ENCODE results near the gene VAMP5.
"Not testable (repeated sequence)": the region's sequence is repeated elsewhere in the genome, so short reads cannot be mapped to it uniquely, and the experiment has no call there.

Gene VAMP5

DNA sequence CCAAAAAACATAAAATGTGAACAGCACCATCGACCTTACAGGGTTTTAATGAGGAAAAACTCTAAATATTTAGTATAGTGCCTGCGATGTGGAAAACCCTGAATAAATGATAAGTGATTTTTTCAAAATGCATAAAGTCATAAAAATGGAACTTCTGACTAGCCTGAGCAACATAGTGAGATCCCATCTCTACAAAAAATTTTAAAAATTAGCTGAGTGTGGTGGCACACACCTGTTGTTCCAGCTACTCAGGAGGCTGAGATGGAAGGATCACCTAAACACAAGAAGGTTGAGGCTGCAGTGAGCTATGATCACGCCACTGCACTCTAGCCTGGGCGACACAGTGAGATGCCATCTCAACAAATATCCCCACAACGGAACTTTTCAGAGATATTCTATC, 27.1 kb upstream of the VAMP5 start:
- Histone ChIP-seq H3K36me3 (ENCODE audit: control insufficient read depth, insufficient read depth, low read length) (peaks cover 17% of the 10 kb centered on the region), H3K27me3 (replicated peaks; ENCODE audit: control insufficient read depth, insufficient read depth, low read length) (no peaks in the 10 kb centered on the region), H3K4me3 (replicated peaks; ENCODE audit: low read depth, low read length) (no peak overlapping the region)
- TF ChIP-seq, protein P1, sequence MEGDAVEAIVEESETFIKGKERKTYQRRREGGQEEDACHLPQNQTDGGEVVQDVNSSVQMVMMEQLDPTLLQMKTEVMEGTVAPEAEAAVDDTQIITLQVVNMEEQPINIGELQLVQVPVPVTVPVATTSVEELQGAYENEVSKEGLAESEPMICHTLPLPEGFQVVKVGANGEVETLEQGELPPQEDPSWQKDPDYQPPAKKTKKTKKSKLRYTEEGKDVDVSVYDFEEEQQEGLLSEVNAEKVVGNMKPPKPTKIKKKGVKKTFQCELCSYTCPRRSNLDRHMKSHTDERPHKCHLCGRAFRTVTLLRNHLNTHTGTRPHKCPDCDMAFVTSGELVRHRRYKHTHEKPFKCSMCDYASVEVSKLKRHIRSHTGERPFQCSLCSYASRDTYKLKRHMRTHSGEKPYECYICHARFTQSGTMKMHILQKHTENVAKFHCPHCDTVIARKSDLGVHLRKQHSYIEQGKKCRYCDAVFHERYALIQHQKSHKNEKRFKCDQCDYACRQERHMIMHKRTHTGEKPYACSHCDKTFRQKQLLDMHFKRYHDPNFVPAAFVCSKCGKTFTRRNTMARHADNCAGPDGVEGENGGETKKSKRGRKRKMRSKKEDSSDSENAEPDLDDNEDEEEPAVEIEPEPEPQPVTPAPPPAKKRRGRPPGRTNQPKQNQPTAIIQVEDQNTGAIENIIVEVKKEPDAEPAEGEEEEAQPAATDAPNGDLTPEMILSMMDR (IDR thresholded peaks at IDR 0.05; ENCODE audit: insufficient read depth, low read length, poor library complexity, severe bottlenecking): no peak
- no peak for DNase-seq (ENCODE audit: extremely low read depth, insufficient read length)

DNA sequence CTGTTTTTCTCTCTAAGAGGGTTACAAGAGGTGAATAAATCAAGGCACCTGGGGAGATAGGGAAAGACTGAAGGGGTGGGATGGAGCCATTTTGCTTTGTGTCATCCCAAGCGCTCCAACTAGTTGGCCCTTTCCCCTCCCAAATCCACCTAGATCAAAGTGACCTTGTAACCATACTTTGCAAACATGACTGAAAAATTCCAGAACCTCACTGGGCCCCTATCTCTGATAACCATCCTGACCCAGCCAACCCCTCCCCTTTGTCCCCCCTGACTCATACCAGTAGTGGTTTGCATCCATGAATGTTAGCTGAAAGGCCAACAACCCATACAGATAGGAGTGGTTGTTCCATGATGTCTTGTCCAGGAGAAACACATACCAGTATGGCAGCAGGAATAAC, 26.1 kb upstream of the VAMP5 start:
- no peaks in the 10 kb centered on the region for H3K27me3 ChIP-seq (replicated peaks; ENCODE audit: control insufficient read depth, insufficient read depth, low read length)
- TF ChIP-seq, protein P1 (IDR thresholded peaks at IDR 0.05; ENCODE audit: insufficient read depth, low read length, poor library complexity, severe bottlenecking): no peak
- no peak overlapping the region for H3K4me3 ChIP-seq (replicated peaks; ENCODE audit: low read depth, low read length)
- no peak for DNase-seq (ENCODE audit: extremely low read depth, insufficient read length)
- peaks cover 15% of the 10 kb centered on the region for H3K36me3 ChIP-seq (ENCODE audit: control insufficient read depth, insufficient read depth, low read length)

DNA sequence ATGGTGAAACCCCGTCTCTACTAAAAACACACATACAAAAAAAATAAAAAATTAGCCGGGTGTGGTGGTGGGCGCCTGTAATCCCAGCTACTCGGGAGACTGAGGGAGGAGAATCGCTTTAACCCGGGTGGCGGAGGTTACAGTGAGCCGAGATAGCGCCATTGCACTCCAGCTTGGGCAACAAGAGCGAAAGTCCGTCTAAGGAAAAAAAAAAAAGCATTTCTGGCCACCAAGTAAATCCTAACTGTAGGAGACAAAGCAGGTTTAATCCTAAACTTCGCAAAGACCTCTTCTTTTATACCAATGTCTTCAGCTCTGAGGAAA, 23.9 kb upstream of the VAMP5 start:
- H3K27me3 ChIP-seq (replicated peaks; ENCODE audit: control insufficient read depth, insufficient read depth, low read length); H3K36me3 ChIP-seq (ENCODE audit: control insufficient read depth, insufficient read depth, low read length); DNase-seq (ENCODE audit: extremely low read depth, insufficient read length): not testable (repeated sequence)
- peak overlapping the region; percentile 86 for H3K4me3 ChIP-seq (replicated peaks; ENCODE audit: low read depth, low read length)

DNA sequence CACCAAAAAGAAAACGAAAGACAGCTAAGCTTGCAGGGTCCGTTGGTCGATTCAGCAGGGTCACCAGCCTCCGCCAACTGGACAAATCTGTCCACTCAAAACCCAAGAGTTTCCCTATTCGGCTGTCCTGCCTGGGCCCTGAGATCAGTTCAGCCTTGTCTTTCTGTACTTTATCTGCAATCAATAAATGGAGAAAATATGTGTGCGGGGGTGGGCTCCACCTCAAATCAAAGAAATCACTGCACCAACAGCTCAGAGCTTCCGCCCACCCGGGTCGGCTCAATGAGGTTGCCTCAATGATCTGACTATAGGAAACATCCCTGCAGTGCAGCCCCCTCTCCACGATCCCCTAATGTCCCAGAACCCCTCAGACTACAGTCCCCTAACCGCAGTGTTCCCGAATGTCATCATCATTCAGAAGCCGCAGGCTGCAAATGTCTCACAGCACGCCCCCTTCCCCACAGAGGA, 23.4 kb upstream of the VAMP5 start:
- no peak for DNase-seq (ENCODE audit: extremely low read depth, insufficient read length)
- peak overlapping the region; percentile 86 for H3K4me3 ChIP-seq (replicated peaks; ENCODE audit: low read depth, low read length)
- no peaks in the 10 kb centered on the region for H3K27me3 ChIP-seq (replicated peaks; ENCODE audit: control insufficient read depth, insufficient read depth, low read length)
- TF ChIP-seq, protein P1 (IDR thresholded peaks at IDR 0.05; ENCODE audit: insufficient read depth, low read length, poor library complexity, severe bottlenecking): no peak
- peaks cover 5% of the 10 kb centered on the region for H3K36me3 ChIP-seq (ENCODE audit: control insufficient read depth, insufficient read depth, low read length)

DNA sequence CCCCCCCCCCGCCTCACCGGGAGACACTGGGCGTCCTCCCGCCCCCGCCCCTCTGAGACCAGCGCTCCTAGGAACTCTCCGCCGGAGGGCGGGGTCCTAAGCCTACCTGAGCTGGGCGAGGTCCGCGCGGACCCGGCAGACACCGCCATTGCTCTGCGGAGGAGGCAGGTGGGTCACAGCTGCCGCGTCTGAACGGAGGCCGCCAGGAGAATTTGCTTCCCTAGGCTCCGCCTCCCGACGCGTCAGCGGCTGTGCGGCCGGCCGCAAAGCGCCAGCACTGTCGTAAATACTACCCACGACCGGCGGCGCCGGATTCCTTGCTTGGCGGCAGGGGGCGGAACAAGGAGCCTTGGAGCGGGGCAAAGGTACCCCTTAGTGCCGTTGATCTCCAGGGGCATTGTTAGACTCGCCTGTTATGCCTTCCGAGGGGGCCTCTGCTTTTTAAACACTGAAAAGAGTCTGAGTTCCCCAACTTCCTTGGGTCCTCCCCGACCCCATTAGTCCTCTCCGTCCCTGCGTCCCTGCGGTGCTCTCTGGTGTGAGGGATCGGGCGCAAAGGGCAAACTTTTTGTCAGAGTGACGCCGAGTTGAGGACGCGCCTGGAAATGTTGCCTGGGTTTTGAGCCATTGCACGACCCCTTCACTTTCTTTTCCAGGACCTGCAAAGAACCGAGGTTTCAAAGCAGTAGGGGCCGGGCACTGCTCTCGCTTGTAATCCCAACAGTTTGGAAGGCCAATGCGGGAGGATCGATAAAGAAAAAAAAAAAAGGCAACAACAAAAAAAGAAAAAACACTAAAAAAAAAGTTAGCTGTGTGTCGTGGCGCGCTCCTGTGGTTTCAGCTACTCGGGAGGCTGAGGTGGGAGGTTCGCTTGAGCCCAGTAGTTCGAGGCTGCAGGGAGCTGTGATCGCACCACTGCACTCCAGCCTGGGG, 22.7 kb upstream of the VAMP5 start, which contains the start of gene GGCX:
GGCX (minus strand) TSS at position 214 of the 933 bp plus-strand sequence; CDS start at position 149, 65 bp downstream.
- Histone ChIP-seq H3K4me3 (replicated peaks; ENCODE audit: low read depth, low read length) (peak within 1 kb of the TSS; percentile 86), H3K27me3 (replicated peaks; ENCODE audit: control insufficient read depth, insufficient read depth, low read length) (no peaks in the 10 kb centered on the region), H3K36me3 (ENCODE audit: control insufficient read depth, insufficient read depth, low read length) (peaks cover 3% of the 10 kb centered on the region)
- DNase-seq (ENCODE audit: extremely low read depth, insufficient read length): peak; percentile 96
- TF ChIP-seq, protein P1 (IDR thresholded peaks at IDR 0.05; ENCODE audit: insufficient read depth, low read length, poor library complexity, severe bottlenecking): no peak

DNA sequence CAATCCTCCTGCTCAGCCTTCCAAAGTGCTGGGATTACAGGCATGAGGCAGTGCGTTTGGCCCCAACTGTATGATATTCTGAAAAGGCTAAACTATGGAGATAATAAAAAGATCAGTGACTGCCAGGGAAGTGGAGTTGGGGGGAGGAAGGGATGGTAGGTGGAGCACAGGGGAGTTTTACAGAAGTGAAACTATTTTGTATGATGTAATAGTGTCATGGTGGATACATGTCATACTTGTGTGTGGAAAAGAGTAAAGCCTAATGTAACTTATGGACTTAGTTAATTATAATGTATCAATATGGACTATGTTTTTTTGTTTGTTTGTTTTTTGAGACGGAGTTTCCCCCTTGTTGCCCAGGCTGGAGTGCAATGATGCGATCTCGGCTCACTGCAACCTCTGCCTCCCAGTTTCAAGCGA, 20.1 kb upstream of the VAMP5 start:
- TF ChIP-seq, protein P1 (IDR thresholded peaks at IDR 0.05; ENCODE audit: insufficient read depth, low read length, poor library complexity, severe bottlenecking): no peak
- no peak for DNase-seq (ENCODE audit: extremely low read depth, insufficient read length)
- Histone ChIP-seq H3K27me3 (replicated peaks; ENCODE audit: control insufficient read depth, insufficient read depth, low read length) (no peaks in the 10 kb centered on the region), H3K36me3 (ENCODE audit: control insufficient read depth, insufficient read depth, low read length) (no peaks in the 10 kb centered on the region), H3K4me3 (replicated peaks; ENCODE audit: low read depth, low read length) (no peak overlapping the region)
